HFFc6 (cell line): ENCODE data around the gene PLAGL2. TPM values are rescaled to one million over a fixed set of nuclear protein-coding genes. Genes with fewer than 3 reads are reported as not detected.
A peak's percentile ranks its signal among the peaks of the same experiment; 100 is the strongest.

Experiments
- DNase-seq: peaks from one replicate; pipeline ENCODE4 v3.0.0-alpha.2; 2018
- H3K27ac Mint-ChIP-seq: 2 replicates; pipeline ENCODE4 v1.8.0; 2020; ENCODE audit warnings: mild to moderate bottlenecking, mixed read lengths
- H3K27me3 Mint-ChIP-seq: 2 replicates; pipeline ENCODE4 v1.8.0; 2021; ENCODE audit warnings: mild to moderate bottlenecking, moderate library complexity, mixed read lengths; ENCODE audit not compliant: insufficient read depth
- H3K36me3 Mint-ChIP-seq: 2 replicates; pipeline ENCODE4 v1.8.0; 2021; ENCODE audit warnings: low read depth, mixed read lengths
- H3K4me1 Mint-ChIP-seq: 2 replicates; pipeline ENCODE4 v1.8.0; 2020; ENCODE audit warnings: low read depth, mixed read lengths
- H3K4me3 Mint-ChIP-seq: 2 replicates; pipeline ENCODE4 v1.8.0; 2020; ENCODE audit warnings: mild to moderate bottlenecking, moderate library complexity, mixed read lengths
- H3K9me3 Mint-ChIP-seq: 2 replicates; pipeline ENCODE4 v1.8.0; 2020; ENCODE audit warnings: mild to moderate bottlenecking, mixed read lengths
- long read RNA-seq: library from polyadenylated mRNA; unstranded; transcript quantifications from one replicate; pipeline ENCODE4 v2.0.0, GENCODE V29; 2019
- total RNA-seq, 6 experiments: library from RNA; stranded (reverse); fragmentation: NEBNext Ultra II Directional; extraction: Animal tissue kit (Norgen Biotek cat#: 25700); gene quantifications; 2 replicates in 1 of 6; 3 replicates in 5 of 6; pipeline ENCODE4 v1.2.3, GENCODE V29; 2021
- TF ChIP-seq, protein P1 (sequence below): fragments of 200-600 bp; sonication (generic); IDR thresholded peaks from 2 replicates; pipeline ENCODE4 v1.5.0; 2021; ENCODE audit warnings: antibody characterized with exemption, mild to moderate bottlenecking

The PLAGL2 gene, protein sequence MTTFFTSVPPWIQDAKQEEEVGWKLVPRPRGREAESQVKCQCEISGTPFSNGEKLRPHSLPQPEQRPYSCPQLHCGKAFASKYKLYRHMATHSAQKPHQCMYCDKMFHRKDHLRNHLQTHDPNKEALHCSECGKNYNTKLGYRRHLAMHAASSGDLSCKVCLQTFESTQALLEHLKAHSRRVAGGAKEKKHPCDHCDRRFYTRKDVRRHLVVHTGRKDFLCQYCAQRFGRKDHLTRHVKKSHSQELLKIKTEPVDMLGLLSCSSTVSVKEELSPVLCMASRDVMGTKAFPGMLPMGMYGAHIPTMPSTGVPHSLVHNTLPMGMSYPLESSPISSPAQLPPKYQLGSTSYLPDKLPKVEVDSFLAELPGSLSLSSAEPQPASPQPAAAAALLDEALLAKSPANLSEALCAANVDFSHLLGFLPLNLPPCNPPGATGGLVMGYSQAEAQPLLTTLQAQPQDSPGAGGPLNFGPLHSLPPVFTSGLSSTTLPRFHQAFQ
- total RNA-seq, result 10 to 100 TPM in 2 of 6 experiments, 1 to 10 TPM in 4; 8.5 to 11.1 (median 9.5) TPM
- long read RNA-seq, full-length matches to known transcripts, result 1 of 1 reads
- long read RNA-seq, partial matches to known transcripts, result 0 of 1 reads
- long read RNA-seq, other reads (novel, unspliced or antisense), result 0 of 1 reads

DNA sequence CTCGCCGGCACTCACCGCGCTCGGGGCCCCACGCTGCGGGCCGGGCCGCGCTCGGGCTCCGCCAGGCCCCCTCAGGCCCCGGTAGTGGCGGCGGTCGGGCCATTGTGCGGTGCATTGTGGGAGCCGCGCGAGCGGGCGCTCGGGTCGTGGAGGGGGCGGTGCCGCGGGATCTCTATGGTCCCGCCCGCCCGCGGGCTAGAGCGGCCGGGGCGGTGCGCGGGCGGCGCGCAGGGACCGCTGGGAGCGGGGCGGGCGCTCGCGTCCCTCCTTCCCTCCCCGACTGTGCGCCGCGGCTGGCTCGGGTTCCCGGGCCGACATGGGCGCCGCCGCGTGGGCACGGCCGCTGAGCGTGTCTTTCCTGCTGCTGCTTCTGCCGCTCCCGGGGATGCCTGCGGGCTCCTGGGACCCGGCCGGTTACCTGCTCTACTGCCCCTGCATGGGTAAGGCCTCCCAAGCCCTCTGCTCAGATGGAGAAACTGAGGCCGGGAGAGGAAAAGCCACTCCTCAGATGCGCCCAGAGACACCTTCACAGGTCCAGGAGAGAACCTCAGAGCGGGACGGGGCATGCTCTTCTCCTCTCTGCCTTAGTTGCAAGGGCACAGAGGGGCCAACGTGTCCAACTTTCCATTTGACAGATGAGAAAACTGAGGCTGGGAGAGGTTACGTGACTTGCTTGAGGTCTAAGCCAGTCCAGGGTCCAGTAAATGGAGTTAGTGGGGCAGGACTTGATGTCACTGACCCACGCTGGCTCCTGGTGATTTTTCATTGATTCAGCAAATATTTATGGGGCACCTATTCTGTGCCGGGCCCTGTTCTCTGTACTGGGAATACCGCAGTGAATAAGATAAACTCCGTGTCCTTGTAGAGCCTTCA is at the start of gene PLAGL2, which contains the start of gene POFUT1:
TSS of gene PLAGL2 (minus strand) at position 118 of the 873 bp plus-strand sequence. CDS start 5,565 bp downstream, outside the sequence.
TSS of gene POFUT1 (plus strand) at position 255 of the 873 bp plus-strand sequence. CDS start at position 317, 62 bp downstream.
- TF ChIP-seq, protein P1, sequence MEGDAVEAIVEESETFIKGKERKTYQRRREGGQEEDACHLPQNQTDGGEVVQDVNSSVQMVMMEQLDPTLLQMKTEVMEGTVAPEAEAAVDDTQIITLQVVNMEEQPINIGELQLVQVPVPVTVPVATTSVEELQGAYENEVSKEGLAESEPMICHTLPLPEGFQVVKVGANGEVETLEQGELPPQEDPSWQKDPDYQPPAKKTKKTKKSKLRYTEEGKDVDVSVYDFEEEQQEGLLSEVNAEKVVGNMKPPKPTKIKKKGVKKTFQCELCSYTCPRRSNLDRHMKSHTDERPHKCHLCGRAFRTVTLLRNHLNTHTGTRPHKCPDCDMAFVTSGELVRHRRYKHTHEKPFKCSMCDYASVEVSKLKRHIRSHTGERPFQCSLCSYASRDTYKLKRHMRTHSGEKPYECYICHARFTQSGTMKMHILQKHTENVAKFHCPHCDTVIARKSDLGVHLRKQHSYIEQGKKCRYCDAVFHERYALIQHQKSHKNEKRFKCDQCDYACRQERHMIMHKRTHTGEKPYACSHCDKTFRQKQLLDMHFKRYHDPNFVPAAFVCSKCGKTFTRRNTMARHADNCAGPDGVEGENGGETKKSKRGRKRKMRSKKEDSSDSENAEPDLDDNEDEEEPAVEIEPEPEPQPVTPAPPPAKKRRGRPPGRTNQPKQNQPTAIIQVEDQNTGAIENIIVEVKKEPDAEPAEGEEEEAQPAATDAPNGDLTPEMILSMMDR, result peak; percentile 38; the same call in 1 of the 2 replicates
- Mint-ChIP-seq H3K4me1 (peaks cover 73% of the 10 kb centered on the region), H3K4me3 (peak within 1 kb of the TSS; percentile 98), H3K36me3 (peaks cover 21% of the 10 kb centered on the region), H3K27ac (peak within 1 kb of the TSS; percentile 81), H3K9me3 (no peaks in the 10 kb centered on the region), H3K27me3 (peaks cover 2% of the 10 kb centered on the region)
- peak; percentile 71 for DNase-seq

DNA sequence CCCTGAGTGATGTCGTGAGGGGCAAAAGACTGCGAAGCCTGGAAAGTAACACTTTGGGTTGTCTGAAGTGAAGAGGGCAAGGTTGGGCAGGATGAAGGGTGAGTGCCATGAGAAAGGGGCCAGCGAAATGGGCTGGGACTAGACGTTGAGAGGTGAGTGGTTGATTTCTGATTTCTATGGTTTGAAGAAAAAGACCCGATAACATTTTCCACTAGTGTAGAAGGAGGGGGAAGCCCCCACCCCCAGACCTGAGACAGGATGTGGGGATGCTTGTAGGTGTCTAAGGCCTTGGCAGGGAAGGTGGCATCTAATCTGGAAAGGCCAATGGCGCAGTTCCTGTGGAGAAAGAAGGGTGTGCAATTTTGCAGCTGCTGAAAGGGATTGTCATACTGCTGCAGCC is 44.6 kb upstream of the PLAGL2 start:
- H3K36me3 Mint-ChIP-seq, result no peaks in the 10 kb centered on the region
- no peak for DNase-seq
- no peak overlapping the region for H3K27ac Mint-ChIP-seq
- H3K27me3 Mint-ChIP-seq, result peaks cover 9% of the 10 kb centered on the region
- H3K9me3 Mint-ChIP-seq, result no peaks in the 10 kb centered on the region
- H3K4me3 Mint-ChIP-seq, result no peak overlapping the region
- TF ChIP-seq, protein P1, result no peak
- peaks cover 17% of the 10 kb centered on the region for H3K4me1 Mint-ChIP-seq

DNA sequence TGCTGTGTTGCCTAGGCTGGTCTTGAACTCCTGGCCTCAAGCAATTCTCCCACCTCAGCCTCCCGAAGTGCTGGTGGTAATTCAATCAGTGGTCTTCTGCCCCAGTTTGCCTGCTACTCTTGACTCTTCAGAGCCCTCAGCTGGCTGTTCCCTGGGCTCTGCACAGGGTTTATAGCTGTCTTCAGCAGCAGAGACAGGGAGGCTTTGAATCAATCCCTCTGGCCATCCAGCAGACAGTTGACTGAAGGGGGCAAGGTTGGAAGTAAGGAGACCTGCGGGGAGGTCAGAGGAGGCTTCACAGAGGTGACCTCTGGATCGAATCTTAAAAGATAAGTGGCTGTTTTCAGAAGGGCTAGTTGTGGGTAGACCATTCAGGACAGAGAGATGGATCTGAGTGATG is 43.9 kb upstream of the PLAGL2 start:
- Mint-ChIP-seq H3K9me3 (no peaks in the 10 kb centered on the region), H3K27ac (no peak overlapping the region), H3K36me3 (no peaks in the 10 kb centered on the region), H3K4me1 (peaks cover 13% of the 10 kb centered on the region), H3K27me3 (peaks cover 9% of the 10 kb centered on the region), H3K4me3 (no peak overlapping the region)
- TF ChIP-seq, protein P1, result no peak
- DNase-seq, result no peak

DNA sequence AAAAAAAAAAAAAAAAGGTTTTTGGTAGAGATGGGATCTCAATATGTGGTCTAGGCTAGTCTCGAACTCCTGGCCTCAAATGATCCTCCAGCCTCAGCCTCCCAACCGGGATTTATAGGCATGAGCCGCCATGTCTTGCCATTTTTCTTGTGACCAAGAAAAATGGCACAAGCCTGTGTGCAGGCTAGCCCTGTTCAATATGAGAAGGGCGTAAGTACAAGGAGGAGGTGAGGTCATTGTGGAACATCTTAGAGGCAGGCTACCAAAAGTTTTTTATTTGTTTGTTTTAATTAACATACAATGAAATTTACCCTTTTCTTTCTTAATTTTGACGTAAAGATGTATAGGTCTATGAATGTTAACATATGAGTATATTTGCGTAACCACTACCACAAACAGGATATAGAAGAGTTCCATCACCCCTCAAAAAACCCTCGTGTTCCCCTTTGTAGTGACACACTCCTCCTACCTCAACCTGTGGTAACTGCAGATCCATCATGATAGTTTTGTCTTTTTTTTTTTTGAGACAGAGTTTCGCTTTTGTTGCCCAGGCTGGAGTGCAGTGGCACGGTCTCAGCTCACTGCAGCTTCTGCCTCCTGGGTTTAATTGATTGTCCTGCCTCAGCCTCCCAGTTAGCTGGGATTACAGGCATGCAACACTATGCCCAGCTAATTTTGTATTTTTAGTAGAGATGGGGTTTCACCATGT is 41.6 kb upstream of the PLAGL2 start:
- DNase-seq, result no peak
- TF ChIP-seq, protein P1, result no peak
- Mint-ChIP-seq H3K4me1 (peaks cover 7% of the 10 kb centered on the region; the same call in 1 of the 2 replicates), H3K4me3 (no peak overlapping the region), H3K27ac (no peak overlapping the region), H3K27me3 (peaks cover 11% of the 10 kb centered on the region), H3K36me3 (no peaks in the 10 kb centered on the region), H3K9me3 (no peaks in the 10 kb centered on the region)
